Inferior parietal cortex (tissue), 1 donor: ENCODE measurements around the gene AMMECR1L.
A peak's percentile ranks its signal among the peaks of the same experiment; 100 is the strongest.
"Not testable (repeated sequence)": the region's sequence is repeated elsewhere in the genome, so short reads cannot be mapped to it uniquely, and the experiment has no call there.

Experiments used
- DNase-seq: peaks from one replicate; pipeline ENCODE4 v3.0.0-alpha.2; 2016; ENCODE audit errors: extremely low spot score

Gene AMMECR1L

DNA sequence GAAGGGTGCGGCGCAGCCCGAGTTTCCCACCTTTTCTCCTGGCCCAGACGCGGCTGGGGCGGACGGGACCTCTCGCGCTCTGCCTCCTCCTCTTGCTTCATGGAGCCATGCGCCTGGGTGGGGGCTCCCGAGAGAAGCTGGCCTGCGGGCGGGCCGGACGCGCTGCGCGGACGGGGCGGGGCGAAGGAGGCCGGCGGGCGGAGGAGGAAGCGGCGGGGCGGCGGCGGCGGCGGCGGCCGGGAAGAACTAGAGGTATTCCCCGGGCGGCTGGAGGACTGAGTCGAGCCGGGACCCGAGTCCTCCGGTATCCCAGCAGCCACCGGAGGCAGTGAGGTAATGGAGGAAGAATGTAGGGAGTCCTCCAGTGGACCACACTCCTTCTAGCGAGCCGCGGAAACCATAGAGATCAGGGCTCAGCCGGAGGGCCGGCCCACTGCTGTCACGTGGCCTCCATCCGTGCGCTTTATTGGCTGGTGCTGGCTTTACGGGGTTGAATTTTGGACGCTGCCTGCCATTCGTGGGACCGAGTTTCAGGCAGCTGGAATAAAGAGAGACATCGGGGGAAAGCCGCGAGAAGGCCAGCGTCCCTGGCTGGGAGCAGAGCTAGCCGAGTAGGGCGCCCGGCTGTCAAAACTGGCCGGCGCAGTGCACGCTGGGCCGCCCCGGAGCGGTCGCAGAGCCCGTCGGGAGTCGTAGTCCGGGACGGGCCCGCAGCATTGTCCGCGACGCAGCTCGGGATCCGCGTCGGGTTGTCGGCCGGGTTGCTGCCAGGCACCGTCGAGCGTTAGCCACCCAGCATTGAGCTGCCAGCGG, at the start of gene AMMECR1L:
TSS of gene AMMECR1L (minus strand) at position 177 of the 813 bp plus-strand sequence. CDS start 11,722 bp downstream, outside the sequence.
- peak; percentile 64 for DNase-seq

GRCh38 chr2:127935337-127935736, 49.6 kb upstream of the AMMECR1L start:
- no peak for DNase-seq

DNA sequence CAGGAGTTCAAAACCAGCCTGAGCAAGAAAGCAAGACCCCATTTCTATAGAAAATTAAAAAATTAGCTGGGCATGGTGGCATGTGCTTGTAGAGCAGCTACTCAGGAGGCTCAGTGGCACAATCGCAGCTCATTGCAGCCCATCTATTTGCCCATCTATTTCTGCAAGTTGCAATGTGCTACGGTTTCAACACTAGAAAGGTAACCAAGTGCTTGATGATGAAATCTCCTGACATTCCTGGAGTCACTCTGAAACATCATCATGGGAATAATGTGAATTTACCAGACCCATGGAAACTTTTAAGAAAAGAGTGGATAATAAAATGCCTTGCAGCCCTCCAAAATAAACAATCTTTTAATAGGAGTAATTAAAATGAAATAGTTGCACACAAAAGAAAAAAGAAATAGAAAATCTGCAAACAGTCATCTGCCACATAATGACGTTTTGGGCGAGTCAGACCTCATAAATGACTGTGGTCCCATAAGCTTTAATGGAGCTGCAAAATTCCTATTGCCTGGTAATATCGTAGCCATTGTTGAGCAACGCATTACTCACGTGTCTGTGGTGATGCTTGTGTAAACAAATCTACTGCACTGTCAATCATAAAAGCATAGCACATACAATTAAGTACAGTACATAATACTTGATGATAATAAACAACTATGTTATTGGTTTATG, 46.6 kb upstream of the AMMECR1L start:
- no peak for DNase-seq

GRCh38 chr2:127929449-127929848, 43.7 kb upstream of the AMMECR1L start:
- no peak for DNase-seq

- DNase-seq = no peak
Observed at GRCh38 chr2:127927384-127927783, 41.6 kb upstream of the AMMECR1L start.

DNA sequence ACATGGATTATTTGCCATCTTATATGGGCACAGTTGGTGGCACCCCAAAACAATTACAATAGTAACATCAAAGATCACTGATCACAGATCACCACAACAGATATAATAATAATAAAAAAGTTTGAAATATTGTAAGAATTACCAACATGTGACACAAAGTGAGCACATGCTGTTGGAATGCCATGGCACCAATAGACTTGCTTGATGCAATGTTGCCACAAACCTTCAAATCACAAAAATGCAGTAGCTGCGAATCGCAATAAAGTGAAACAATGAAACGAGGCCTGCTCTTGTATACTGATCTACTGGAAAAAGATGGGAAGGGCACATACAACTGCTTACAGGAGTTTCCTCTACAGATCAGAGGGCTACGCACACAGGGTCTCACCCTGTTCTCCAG, 32.2 kb upstream of the AMMECR1L start:
- no peak for DNase-seq

DNA sequence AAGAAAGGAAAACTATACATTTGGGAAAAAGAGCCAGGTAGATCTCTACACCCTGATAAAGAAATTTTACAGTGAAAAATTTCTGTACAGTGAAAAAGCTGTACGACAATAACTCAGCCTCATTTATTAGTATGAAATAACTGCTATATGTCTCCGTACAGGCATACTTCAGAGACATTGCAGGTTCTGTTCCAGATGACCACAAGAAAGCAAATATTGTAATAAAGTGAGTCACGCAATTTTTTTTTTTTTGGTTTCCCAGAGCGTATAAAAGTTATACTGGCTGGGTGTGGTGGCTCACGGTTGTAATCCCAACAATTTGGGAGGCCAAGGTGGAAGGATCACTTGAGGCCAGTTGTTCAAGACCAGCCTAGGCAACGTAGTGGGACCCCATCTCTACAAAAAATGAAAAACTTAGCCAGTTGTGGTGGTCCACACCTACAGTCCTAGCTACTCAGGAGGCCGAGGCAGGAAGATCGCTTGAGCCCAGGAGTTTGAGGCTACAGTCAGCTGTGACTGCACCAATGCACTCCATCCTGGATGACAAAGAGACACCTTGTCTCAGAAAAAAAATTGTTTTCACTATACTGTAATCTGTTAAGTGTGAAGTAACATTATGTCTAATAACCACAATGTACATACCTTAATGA, 28.2 kb upstream of the AMMECR1L start:
- no peak for DNase-seq

GRCh38 chr2:127911737-127912136, 26.0 kb upstream of the AMMECR1L start:
- no peak for DNase-seq

GRCh38 chr2:127910415-127910814, 24.7 kb upstream of the AMMECR1L start:
- DNase-seq = no peak

GRCh38 chr2:127909019-127909418, 23.3 kb upstream of the AMMECR1L start:
- no peak for DNase-seq

DNA sequence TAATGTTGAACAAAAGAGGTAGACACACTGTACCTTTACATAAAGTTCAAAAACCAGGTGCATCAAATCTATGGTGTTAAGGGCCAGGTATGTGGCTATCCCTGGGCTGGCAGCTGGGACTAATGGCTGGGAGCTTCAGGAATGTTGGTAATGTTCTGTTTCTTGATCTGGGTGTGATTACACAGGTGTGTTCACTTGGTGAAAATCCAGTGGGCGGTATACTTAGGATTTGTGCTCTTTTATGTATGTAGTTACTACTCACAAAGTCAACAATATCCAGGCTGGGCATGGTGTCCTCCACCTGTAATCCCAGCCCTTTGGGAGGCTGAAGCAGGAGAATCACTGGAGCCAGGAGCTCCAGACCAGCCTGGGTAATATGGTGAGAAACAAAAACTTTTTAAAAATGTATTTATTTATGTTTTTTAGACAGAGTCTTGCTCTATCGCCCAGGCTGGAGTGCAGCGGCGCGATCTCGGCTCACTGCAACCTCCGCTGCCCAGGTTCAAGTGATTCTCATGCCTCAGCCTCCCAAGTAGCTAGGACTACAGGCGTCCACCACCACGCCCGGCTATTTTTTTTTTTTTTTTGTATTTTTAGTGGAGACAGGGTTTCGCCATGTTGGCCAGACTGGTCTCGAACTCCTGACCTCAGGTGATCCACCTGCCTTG, 22.1 kb upstream of the AMMECR1L start:
- not testable (repeated sequence) for DNase-seq

DNA sequence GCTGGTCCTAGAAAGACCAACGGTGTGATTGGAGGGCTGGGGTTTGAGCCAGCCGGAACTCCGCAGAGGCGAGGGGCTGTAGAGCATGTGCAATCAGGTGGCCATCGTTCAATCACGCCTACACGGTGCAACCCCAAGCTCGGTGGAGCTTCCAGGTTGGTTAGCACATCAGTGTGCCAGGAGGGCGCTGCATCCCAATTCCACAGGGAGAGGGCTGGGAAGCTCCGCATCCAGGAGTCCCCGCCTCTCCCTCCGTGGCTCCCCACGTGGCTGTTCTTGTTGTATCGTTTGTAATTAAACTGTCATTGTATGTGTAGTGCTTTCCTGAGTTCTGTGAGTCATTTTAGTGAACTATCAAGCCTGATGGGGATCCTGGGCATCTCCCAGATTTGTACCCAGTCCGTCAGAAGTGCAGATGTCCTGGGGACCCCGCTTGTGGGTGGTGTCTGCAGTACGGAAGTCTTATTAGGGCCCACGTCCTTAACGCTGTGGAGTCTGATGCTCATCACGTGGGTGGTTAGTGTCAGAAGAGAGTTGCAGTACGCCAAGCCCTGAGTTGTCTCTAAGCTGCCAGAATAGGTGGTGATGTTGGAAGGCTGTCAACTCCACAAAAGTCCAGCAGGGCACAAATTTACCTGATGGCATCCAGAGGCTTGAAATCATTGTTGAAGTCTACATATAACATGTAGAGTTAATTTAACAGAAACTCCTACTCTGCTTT, 20.6 kb upstream of the AMMECR1L start:
- DNase-seq = no peak

DNA sequence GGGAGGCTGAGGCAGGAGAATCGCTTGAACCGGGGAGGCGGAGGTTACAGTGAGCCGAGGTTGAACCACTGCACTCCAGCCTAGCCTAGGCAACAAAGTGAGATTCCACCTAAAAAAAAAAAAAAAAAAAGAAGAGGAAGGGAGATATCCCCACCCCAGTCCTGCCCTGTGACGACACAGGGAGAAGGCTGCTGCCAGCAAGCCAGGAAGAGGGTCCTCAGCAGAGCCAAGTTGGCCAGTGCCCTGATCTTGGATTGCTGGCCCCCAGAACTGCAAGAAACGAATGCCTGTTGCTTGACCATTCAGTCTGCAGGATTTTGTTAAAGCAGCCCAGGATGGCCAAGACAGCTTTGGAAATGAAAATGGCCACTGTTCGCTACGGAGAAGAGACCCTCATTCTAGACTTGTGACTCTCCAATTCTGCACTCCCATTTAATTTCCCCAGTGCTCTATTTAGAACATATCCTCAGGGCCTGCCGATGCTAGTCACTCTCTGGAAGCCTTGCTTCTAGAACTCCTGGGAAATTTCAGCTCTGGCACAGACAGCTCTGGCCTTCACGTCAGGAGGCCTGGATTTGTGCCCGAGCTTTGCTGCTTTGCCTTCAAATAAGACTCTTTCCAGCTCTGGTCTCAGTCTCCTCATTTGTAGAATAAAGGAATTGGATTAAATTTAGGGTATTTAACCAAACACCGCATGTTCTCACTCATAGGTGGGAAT, 15.7 kb upstream of the AMMECR1L start:
- DNase-seq = peak; percentile 17

DNA sequence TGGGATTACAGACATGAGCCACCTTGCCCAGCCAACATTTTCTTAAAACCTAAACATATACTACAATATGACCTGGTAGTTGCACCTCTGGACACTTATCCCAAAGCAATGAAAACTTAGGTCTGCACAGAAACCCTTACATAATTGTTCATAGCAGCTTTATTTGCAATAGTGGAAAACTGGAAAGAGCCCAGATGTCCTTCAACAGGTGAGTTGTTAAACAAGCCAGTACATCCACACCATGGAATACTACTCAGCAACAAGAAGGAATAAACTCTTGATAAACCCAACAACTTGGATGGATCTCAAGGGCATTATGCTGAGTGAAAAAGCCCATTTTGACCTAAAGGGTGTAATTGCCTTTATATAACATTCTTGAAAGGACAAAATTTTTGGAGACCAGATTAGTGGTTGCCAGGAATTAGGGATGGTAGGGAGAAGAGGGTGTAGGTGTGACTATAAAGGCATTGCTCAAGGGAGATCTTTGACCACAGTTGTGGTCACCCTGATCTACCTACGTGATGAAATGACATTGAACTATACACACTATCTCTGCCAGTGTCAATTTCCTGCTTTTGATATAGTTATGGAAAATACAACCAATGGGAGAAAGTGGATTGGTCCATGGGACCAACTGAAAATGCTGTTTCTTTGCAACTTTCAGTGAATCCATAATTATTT, 11.9 kb upstream of the AMMECR1L start:
- no peak for DNase-seq

GRCh38 chr2:127893494-127893893, 7.7 kb upstream of the AMMECR1L start:
- DNase-seq = no peak

GRCh38 chr2:127893033-127893432, 7.3 kb upstream of the AMMECR1L start:
- no peak for DNase-seq

DNA sequence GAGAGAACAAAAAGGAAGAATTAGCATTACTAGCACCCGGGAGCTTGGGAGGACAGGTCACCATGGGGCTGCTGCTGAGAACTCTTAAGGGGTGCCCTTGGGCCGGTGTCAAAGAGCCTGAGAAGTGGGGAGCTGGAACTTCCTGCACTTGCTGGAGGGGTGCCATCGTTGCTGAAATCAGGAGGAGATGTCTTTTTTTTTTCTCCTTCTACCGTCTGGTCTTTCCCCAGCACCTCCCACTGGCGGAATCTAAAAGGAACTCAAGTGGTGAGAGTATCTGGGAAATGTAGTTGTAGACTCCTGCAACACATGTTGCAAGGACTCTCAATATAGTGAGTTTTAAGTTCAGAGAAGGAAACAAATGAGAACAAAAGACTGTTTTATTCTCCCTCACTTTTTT, 6.1 kb upstream of the AMMECR1L start:
- no peak for DNase-seq

DNA sequence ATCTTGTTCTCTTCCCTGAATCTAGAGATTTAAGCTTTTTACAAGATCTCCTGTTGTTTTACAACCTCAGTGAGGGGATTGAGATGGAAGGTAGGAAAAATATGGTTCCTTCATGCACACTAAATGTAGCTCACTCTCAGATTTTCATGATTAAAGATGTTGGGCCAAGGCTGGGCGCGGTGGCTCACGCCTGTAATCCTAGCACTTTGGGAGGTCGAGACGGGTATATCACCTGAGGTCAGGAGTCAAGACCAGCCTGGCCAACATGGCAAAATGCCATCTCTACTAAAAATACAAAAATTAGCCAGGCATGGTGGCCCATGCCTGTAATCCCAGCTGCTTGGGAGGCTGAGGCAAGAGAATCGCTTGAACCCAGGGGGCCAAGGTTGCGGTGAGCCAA, 5.0 kb upstream of the AMMECR1L start:
- DNase-seq = not testable (repeated sequence)

DNA sequence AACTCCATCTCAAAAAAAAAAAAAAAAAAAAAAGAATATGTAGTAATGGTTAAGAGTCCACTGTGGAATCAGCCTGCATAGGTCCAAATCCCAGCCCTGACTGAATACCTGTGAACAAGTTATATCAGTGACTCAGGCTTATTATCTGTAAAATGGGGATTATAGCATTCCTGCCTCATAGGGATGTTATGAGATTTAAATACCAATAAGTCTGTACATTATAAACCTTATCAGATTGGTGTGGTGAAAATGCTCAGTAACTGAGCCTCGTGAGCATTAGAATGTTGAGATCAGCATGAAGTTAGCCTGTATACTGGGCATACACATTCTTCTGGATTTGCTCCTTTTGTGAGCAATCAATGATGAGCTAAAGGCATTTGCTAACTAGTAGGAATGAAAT, 3.0 kb upstream of the AMMECR1L start:
- DNase-seq = no peak

DNA sequence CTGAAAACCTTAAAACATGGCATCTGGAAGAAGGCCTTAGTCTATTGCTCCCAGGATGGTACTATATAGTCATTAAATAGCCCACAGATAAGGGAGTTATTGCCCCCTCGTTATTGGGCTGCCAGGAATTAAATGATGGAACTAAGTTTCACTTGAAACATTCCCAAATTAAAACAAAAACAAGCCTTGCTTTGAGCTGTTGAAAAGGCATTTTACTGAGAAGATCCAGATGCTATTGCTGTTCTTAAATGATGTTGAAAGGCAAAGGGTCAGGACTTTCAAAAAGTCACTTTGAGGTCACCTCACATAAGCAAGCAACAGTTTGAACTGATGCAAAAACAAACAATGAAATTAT, 2.0 kb upstream of the AMMECR1L start:
- no peak for DNase-seq
